HepG2 (cell line): ENCODE results near the gene MAB21L4. TPM values are rescaled to one million over a fixed set of nuclear protein-coding genes. Genes with fewer than 3 reads are reported as not detected.

Experiments
- ATM ChIP-seq: fragments of 450-650 bp; IDR thresholded peaks from 2 replicates; pipeline ENCODE4 v1.7.1; 2017; ENCODE audit warnings: mild to moderate bottlenecking, borderline replicate concordance
- DNMT3B ChIP-seq: conservative IDR thresholded peaks from 2 replicates; pipeline ENCODE4 v1.6.1; 2016; ENCODE audit warnings: missing biosample characterization, control low read depth
- EP300 ChIP-seq, 3 experiments: sonication (generic) in 1 of 3; formaldehyde crosslinking in 1 of 3; IDR thresholded peaks; 2 replicates each; pipeline versions ENCODE4 v1.5.1 to v1.6.1; 2011 to 2020; ENCODE audit warnings: low read depth in 2 of 3, low read length in 2 of 3, borderline replicate concordance in 1 of 3, improper control_type of control experiment in 1 of 3, mild to moderate bottlenecking in 1 of 3, missing genetic modification reagents in 1 of 3, moderate library complexity in 1 of 3
- FOXP1 ChIP-seq, 2 experiments: fragments of 450-650 bp in 1 of 2; IDR thresholded peaks; 2 replicates each; pipeline ENCODE4 v1.6.1; 2017 to 2018; ENCODE audit warnings: antibody characterized with exemption in 1 of 2
- GATAD1 ChIP-seq: IDR thresholded peaks from 2 replicates; pipeline ENCODE4 v1.6.1; 2016; ENCODE audit warnings: missing genetic modification reagents, missing compliant biosample characterization
- HNRNPL ChIP-seq: fragments of 200-400 bp; formaldehyde crosslinking; IDR thresholded peaks from 2 replicates; pipeline ENCODE4 v1.6.1; 2017; ENCODE audit warnings: mild to moderate bottlenecking, low read depth, low read length
- HOXA3 ChIP-seq: sonication (generic); formaldehyde crosslinking; IDR thresholded peaks from 2 replicates; pipeline ENCODE4 v1.5.0; 2020; ENCODE audit warnings: missing genetic modification reagents
- KAT7 ChIP-seq: IDR thresholded peaks from 2 replicates; pipeline ENCODE4 v1.6.1; 2018; ENCODE audit warnings: borderline replicate concordance, missing compliant biosample characterization
- MLLT10 ChIP-seq: sonication (generic); formaldehyde crosslinking; IDR thresholded peaks from 2 replicates; pipeline ENCODE4 v1.4.0; 2020; ENCODE audit warnings: missing genetic modification reagents
- RXRB ChIP-seq: IDR thresholded peaks from 2 replicates; pipeline ENCODE4 v1.6.1; 2016; ENCODE audit warnings: borderline replicate concordance, missing genetic modification reagents, missing compliant biosample characterization
- TBL1XR1 ChIP-seq: fragments of 150-350 bp; IDR thresholded peaks from 2 replicates; pipeline ENCODE4 v1.6.1; 2014; ENCODE audit warnings: borderline replicate concordance, low read length; ENCODE audit not compliant: partially characterized antibody
- TBP ChIP-seq: sonication (generic); formaldehyde crosslinking; IDR thresholded peaks from 2 replicates; pipeline ENCODE4 v1.5.0; 2020; ENCODE audit warnings: missing genetic modification reagents
- THAP11 ChIP-seq: IDR thresholded peaks from 2 replicates; pipeline ENCODE4 v1.6.1; 2016; ENCODE audit warnings: missing biosample characterization, missing genetic modification reagents
- ZBTB25 ChIP-seq: IDR thresholded peaks from 2 replicates; pipeline ENCODE4 v1.6.1; 2018; ENCODE audit warnings: missing genetic modification reagents
- ZMAT3 ChIP-seq: sonication (generic); formaldehyde crosslinking; conservative IDR thresholded peaks from 2 replicates; pipeline ENCODE4 v1.7.0; 2021; ENCODE audit warnings: missing genetic modification reagents
- ZNF138 ChIP-seq: sonication (generic); formaldehyde crosslinking; IDR thresholded peaks from 2 replicates; pipeline ENCODE4 v1.5.0; 2020; ENCODE audit warnings: mild to moderate bottlenecking, low read depth, missing genetic modification reagents
- ZNF234 ChIP-seq: sonication (generic); formaldehyde crosslinking; conservative IDR thresholded peaks from 2 replicates; pipeline ENCODE4 v1.5.1; 2020; ENCODE audit warnings: mild to moderate bottlenecking, missing genetic modification reagents
- ZNF407 ChIP-seq: sonication (generic); formaldehyde crosslinking; IDR thresholded peaks from one replicate; pipeline ENCODE4 v1.5.1; 2020; ENCODE audit warnings: mild to moderate bottlenecking, missing genetic modification reagents; ENCODE audit errors: not compliant biosample characterization
- ZNF446 ChIP-seq: sonication (generic); formaldehyde crosslinking; IDR thresholded peaks from 2 replicates; pipeline ENCODE4 v1.5.0; 2020; ENCODE audit warnings: mild to moderate bottlenecking, missing genetic modification reagents
- ZNF563 ChIP-seq: sonication (generic); formaldehyde crosslinking; IDR thresholded peaks from 2 replicates; pipeline ENCODE4 v1.8.0; 2022; ENCODE audit warnings: mild to moderate bottlenecking, moderate library complexity, missing genetic modification reagents
- ZNF652 ChIP-seq: IDR thresholded peaks from 2 replicates; pipeline ENCODE4 v1.6.1; 2016; ENCODE audit warnings: low read depth, borderline replicate concordance
- polyA plus RNA-seq, 8 experiments: library from polyadenylated mRNA; depleted of rRNA in 3 of 8; stranded (reverse) in 7 of 8; unstranded in 1 of 8; fragments of >200 nt; fragmentation: Illumina TruSeq in 4 of 8; extraction: Trizol in 4 of 8; gene quantifications; 2 replicates each; pipeline versions ENCODE4 v1.2.1 to v1.2.3, GENCODE V29; 2011 to 2016; ENCODE audit warnings: low read depth in 4 of 8, missing spikeins in 1 of 8, mixed read lengths in 1 of 8; ENCODE audit not compliant: insufficient read depth in 1 of 8
- total RNA-seq, 5 experiments: library from RNA; depleted of rRNA; stranded (reverse); fragments of >200 nt; fragmentation: Illumina TruSeq; extraction: Trizol; gene quantifications; 2 replicates each; pipeline ENCODE4 v1.2.3, GENCODE V29; 2016; ENCODE audit warnings: low read depth in 1 of 5

MAB21L4 gene
- total and polyA plus RNA-seq, 2 of the 13 experiments (the other 11 are each of a cell fraction or from before 2014, with no cell fraction given) = 3.0 to 14.0 TPM

GRCh38 chr2:240876475-240877251, 19.3 kb downstream of the MAB21L4 start (continued):
- TF ChIP-seq DNMT3B (CRISPR knock-in tag) (0 out of 2 replicates have a peak, but pooled peaks have one; percentile 67), ZNF138 (CRISPR knock-in tag) (no peak), TBL1XR1 (no peak), HNRNPL (peak; percentile 100), ZNF407 (CRISPR knock-in tag) (peak; percentile 53), HOXA3 (CRISPR knock-in tag) (peak; percentile 93), ZBTB25 (CRISPR knock-in tag) (peak; percentile 91), THAP11 (CRISPR knock-in tag) (peak; percentile 84), GATAD1 (CRISPR knock-in tag) (peak; percentile 81), ZNF652 (CRISPR knock-in tag) (no peak), ZNF563 (CRISPR knock-in tag) (peak; percentile 79), FOXP1 (IDR thresholded peaks at IDR 0.05) (no peak), FOXP1 (CRISPR knock-in tag; IDR thresholded peaks at IDR 0.05) (peak; percentile 57; the same call in 1 of the 2 replicates), ZNF446 (CRISPR knock-in tag) (peak; percentile 68), ZNF234 (CRISPR knock-in tag) (no peak), ZMAT3 (CRISPR knock-in tag) (peak; percentile 89), KAT7 (peak; percentile 83), RXRB (CRISPR knock-in tag) (peak; percentile 90), EP300 (IDR thresholded peaks at IDR 0.05; ENCODE audit: low read depth in 2 of 2, low read length in 2 of 2) (peak in 1 of 2 experiments; percentile 61; a peak in 2 of 4 replicates), EP300 (CRISPR knock-in tag; IDR thresholded peaks at IDR 0.05; ENCODE audit: borderline replicate concordance) (peak; percentile 55), ATM (no peak), TBP (CRISPR knock-in tag) (no peak), MLLT10 (CRISPR knock-in tag) (no peak)
